Stimulated activated CD8-positive, alpha-beta memory T cell treated with anti-CD3 and anti-CD28 coated beads, Interleukin-7, amount 100 ng/mL, for 24 hours (primary cell): ENCODE data around the gene EHD1.

Experiments
- DNase-seq: peaks from one replicate; pipeline ENCODE4 v3.0.0-alpha.2; 2020; ENCODE audit warnings: low read depth

EHD1 gene

GRCh38 chr11:64909653-64910343 lies 31.4 kb upstream of the EHD1 start:
- no peak for DNase-seq

- no peak for DNase-seq
Observed at GRCh38 chr11:64908766-64909165, 30.3 kb upstream of the EHD1 start.

- DNase-seq = no peak
Observed at GRCh38 chr11:64906314-64906635, 27.9 kb upstream of the EHD1 start.

GRCh38 chr11:64905516-64906313 lies 27.3 kb upstream of the EHD1 start:
- no peak for DNase-seq

GRCh38 chr11:64903291-64903833 lies 24.9 kb upstream of the EHD1 start:
- DNase-seq = no peak

DNA sequence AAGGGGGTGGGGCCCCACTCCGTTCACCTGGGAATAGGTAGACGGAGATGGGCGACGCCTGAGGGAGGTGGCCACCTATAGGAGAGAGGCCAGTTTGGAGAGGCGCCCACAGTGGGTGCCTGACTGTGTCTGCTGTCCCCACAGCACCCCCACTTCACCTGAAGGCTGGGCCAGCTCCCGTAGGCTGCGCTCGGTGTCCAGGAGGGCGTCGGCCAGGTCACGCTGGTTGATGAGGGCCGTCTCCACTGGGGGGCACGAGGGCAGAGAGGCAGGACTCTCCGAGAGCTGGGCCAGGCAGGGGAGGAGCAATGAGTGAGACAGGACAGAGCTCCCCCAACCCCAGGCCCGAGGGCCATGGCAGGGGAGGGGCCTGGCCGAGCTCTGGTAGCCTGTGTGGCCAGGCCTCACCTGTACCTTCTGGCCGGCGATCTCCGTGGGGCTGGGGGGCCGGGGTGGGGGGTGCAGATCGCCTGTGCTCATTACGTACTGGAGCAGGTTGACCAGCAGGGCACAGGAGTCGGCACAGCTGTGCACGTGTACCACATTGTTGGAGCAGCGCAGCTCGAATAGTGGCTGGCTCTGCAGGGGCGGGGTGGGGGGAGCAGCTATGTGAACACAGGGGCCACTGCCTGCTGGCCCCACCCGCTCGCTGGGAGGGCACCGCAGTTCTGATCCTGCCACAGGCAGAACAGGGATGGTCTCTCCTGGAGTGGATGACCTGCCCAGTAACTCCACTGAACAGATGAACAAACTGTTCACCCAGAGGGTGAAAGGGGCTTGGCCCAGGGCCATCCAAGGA lies 23.9 kb upstream of the EHD1 start:
- DNase-seq = no peak

DNA sequence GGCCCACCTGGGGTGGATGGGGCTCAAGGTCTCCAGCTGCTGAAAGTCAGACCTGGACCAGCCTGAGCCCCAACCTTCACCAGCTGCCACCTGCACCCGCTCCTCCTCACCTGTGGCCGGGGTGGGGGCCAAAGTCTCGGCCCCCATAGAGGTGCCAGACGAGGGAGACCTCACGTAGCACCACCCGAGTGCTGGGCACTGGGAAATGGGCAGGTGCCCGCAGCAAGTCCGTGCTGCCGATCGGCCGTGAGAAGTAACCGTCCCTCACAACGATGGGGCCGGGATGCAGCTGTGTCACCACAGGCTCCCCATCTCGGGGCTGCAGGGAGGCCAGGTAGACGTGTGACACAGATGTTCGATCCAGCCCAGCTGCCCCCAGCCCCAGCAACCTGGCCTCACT lies 22.4 kb upstream of the EHD1 start:
- no peak for DNase-seq

DNA sequence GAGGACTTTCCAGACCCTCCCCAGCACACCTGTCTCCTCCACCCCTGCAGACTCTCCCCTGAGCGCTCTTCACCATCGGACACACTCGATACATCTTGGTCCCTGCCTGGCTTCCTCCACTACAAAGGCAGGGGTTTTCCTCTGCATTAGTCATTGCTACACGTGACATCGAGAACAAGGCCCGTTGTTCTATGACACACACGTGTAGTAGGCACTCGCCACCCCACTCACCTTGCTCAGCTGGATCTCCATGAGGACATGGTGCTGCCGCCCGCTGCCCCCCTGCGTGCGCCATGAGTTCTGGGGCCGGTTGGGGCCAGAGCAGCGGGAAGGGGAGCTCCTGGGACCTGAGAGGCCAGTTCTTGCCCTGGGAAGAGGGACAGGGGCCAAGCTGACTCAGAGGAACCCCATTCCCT lies 21.9 kb upstream of the EHD1 start:
- no peak for DNase-seq

DNA sequence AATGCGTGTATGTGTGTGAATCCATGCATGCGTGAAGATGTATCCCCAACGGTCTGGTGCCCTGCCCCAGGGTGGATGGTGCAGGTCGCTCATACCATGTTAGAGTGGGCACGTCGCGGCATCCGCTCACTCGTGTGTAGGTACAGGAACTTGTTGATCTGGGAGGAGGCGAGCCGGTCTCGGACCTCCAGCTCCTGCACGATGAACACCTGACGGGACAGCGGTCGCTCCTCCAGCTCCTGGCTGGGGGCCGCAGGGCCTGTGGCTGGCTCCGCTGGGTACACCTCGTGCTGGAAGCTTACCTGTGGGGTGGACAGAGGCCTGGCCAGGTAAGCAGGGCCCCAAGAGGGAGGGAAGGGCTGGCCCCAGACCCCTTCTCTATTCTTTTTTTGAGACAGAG lies 20.1 kb upstream of the EHD1 start:
- DNase-seq = no peak

GRCh38 chr11:64898076-64898445 lies 19.6 kb upstream of the EHD1 start:
- no peak for DNase-seq

GRCh38 chr11:64897381-64898075 lies 19.1 kb upstream of the EHD1 start:
- no peak for DNase-seq

DNA sequence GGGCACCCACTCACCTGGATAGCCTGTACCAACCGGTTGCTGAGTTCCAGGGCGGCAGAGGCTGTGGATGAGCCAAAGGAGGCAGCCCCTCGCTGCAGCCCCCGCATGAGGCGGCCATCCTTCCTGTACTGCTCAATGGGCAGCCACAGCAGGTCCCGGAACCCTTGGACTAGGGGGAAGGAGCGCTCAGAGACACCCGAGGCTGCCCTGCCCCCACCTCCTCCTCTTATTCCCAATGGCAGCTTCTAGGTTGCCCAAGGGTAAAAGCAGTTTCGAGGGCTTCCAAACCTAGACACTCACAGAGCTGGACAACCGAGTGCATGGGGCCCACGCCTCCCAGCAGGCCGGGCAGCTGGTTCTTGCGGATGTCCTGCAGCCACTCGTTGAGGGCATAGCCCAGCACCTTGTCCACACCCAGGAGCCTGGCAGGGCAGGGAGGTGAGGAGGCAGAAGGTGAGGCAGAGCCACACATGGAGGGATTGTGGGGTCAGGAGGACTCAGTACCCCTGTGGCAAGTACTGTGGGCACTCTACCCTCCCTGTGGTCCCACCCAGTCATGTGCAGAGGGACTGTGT lies 18.1 kb upstream of the EHD1 start:
- no peak for DNase-seq

- DNase-seq = no peak
Observed at GRCh38 chr11:64894812-64895452, 16.5 kb upstream of the EHD1 start.

GRCh38 chr11:64894070-64894811 lies 15.8 kb upstream of the EHD1 start:
- DNase-seq = peak; percentile 94

DNA sequence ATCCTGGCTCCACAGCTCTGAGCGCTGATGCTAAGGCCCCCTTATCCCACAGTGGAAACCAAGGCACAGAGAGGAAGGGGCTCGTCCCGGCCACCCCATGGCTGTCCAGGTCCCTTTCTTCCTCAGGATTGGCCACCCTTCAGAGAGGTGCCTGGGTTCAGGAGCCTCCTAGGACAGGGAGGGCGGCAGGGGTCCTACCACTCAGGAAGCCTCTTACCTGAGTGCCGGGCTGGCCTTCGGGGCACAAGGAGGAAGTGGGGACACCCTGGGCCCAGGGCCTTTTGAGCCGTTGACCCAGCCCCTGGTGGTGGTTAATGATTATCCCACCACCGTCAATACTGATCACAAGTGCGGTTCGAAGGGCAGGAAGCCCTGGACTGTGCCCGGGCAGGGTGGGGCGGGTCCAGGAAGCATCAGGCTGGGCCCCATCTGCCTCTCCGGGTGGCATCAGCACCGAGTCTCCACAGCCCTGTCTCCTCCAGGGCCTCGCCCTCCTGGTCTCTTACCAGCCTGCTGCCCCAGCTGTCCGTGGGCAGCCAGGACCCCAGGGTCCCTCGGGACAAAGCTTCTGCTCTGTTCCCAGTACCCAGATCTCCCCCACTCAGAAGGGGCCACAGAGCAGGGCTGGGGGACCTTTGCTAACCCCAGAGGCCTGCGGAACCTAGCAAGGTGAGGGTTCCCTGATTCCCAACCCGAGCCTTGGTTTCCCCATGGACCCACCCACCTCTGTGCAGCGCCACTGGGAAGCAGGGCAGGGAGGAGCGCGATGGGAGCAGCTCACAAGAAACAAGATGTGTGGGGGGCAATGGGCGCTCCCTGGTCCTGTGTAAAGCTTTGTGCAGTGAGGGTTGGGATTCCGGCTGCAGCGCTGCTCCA lies 15.0 kb upstream of the EHD1 start:
- DNase-seq = no peak

DNA sequence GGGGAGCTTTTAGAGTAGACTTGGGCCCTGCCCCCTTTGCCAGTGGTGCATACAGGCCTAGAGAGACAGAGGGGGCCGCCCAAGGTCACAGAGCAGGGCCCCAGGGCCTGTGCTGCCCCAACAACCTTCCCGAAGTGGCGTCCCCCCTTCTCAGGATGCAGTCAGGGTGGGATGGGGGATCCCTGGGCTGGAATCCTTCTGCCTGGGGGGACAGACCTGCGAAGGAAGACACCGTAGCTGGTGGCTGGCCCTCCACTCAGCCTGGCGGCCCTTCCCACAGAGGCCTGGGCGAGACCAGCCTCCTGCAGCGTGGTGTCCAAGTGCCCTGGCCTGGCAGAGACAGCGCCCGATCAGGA lies 14.4 kb upstream of the EHD1 start:
- no peak for DNase-seq

DNA sequence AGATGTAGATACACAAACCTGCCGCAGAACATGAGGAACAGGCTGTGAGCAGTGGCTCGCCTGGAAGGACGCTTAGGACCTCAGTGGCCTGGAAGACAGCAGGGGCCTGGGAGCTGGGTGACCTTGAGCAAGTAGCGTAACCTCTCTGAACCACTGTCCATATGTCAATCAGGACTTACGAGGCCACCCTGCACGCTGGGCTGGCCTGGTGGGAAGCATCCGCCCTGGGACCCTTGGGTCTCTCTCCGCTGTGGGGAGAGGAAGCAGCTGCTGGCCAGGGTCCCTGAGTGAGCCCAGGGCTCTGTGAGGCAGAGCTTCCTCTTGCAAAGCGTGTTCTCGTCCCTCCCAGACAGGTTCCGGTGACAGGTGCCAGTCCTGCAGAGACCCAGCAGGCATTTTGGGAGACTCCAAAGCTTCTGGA lies 14.0 kb upstream of the EHD1 start:
- DNase-seq = no peak

DNA sequence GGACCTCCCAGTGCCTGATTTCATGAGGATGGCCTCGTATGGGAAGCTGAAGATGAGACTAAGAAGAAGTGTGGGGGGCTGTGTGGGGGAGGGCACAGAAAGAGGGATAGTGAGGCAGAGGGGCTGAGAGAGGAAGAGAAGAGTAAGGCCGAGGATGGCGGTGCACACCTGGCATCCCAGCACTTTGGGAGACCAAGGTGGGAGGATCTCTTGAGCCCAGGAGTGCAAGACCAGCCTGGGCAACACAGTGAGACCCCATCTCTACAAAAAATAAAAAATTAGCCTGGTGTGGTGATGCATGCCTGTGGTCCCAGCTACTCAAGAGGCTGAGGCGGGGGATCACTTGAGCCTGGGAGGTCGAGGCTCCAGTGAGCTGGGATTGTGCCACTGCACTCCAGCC lies 13.5 kb upstream of the EHD1 start:
- no peak for DNase-seq

DNA sequence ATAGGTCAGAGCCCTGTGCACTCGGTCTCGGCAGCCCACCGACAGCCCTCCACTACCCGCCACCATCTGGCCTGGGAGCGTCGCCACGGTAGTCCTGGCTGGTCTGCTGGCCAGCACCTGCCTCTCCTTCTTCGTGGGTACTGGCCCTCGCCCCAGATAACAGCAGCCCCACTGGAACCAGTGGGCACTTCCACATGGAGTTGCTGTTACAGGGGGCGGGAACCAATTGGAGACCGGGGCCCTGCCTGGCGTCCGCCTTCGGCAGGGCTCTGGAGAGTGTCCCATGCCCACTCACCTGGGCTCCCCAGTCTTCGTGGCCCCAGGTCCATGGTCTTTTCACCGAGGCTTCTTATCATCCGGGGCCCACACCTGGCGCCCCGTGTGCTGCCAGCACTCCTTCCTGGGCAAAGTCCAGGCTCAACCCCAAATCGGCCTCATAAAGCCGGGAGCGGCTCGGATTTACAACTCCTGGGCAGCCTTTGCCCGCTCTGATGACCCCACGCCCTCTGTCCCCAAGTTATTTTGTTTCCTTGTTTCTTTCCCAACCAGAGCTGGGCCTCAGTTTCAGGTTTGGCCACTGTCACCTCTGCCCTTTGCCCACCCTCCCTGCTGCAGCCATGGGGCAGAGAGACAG lies 12.9 kb upstream of the EHD1 start:
- DNase-seq = no peak
